SU-DHL-6 (cell line): ENCODE results near the gene TXNRD3.

Source experiments
- CTCF ChIP-seq: fragments of 200-600 bp; sonication (generic); IDR thresholded peaks from one replicate; pipeline ENCODE4 v1.5.1; 2017; ENCODE audit warnings: antibody characterized with exemption, mild to moderate bottlenecking, low read length, moderate library complexity; ENCODE audit not compliant: insufficient read depth, poor library complexity, severe bottlenecking
- EZH2phosphoT487 ChIP-seq: fragments of 200-600 bp; sonication (generic), shearing (Covaris generic); conservative IDR thresholded peaks from 2 replicates; pipeline ENCODE4 v1.6.1; 2018; ENCODE audit warnings: mild to moderate bottlenecking, antibody characterized with exemption, low read length, moderate library complexity, mixed read lengths

- TF ChIP-seq EZH2phosphoT487 (no peak), CTCF (no peak)
These were observed 5.3 kb upstream of the TXNRD3 start for GRCh38 chr3:126659915-126660886.
